Measurements from ENCODE around the gene SPHK2. TPM values are rescaled to one million over a fixed set of nuclear protein-coding genes. Genes with fewer than 3 reads are reported as not detected.

The SPHK2 gene, protein sequence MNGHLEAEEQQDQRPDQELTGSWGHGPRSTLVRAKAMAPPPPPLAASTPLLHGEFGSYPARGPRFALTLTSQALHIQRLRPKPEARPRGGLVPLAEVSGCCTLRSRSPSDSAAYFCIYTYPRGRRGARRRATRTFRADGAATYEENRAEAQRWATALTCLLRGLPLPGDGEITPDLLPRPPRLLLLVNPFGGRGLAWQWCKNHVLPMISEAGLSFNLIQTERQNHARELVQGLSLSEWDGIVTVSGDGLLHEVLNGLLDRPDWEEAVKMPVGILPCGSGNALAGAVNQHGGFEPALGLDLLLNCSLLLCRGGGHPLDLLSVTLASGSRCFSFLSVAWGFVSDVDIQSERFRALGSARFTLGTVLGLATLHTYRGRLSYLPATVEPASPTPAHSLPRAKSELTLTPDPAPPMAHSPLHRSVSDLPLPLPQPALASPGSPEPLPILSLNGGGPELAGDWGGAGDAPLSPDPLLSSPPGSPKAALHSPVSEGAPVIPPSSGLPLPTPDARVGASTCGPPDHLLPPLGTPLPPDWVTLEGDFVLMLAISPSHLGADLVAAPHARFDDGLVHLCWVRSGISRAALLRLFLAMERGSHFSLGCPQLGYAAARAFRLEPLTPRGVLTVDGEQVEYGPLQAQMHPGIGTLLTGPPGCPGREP
- total RNA-seq: 10 to 100 TPM in 3 of 4 donors, 1 to 10 TPM in 1; 7.2 to 17.9 (median 13.7) TPM

GRCh38 chr19:48618916-48619691, at the start of gene SPHK2, which contains the start of gene RPL18:
SPHK2 (plus strand) TSS chr19:48619506; CDS start chr19:48620515, 1,009 bp downstream.
RPL18 (minus strand) TSS chr19:48619178; CDS start chr19:48619143, 35 bp downstream.
- H3K27ac ChIP-seq: peak within 1 kb of the TSS; percentile 89 to 98 (median 92)
- ATAC-seq: peak; percentile 93
- H3K36me3 ChIP-seq: peaks cover 0 to 47% of the 10 kb centered on the region in 2 donors
- TF ChIP-seq POLR2A (IDR thresholded peaks at IDR 0.05) (peak; percentile 89 to 94), EP300 (IDR thresholded peaks at IDR 0.05) (no peak), POLR2AphosphoS5 (IDR thresholded peaks at IDR 0.05) (peak; percentile 97)
- TF ChIP-seq, protein P1, sequence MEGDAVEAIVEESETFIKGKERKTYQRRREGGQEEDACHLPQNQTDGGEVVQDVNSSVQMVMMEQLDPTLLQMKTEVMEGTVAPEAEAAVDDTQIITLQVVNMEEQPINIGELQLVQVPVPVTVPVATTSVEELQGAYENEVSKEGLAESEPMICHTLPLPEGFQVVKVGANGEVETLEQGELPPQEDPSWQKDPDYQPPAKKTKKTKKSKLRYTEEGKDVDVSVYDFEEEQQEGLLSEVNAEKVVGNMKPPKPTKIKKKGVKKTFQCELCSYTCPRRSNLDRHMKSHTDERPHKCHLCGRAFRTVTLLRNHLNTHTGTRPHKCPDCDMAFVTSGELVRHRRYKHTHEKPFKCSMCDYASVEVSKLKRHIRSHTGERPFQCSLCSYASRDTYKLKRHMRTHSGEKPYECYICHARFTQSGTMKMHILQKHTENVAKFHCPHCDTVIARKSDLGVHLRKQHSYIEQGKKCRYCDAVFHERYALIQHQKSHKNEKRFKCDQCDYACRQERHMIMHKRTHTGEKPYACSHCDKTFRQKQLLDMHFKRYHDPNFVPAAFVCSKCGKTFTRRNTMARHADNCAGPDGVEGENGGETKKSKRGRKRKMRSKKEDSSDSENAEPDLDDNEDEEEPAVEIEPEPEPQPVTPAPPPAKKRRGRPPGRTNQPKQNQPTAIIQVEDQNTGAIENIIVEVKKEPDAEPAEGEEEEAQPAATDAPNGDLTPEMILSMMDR (IDR thresholded peaks at IDR 0.05): no peak
- H3K4me1 ChIP-seq: peaks cover 2 to 87% (median 24%) of the 10 kb centered on the region in 3 donors
- no peaks in the 10 kb centered on the region for H3K9me3 ChIP-seq
- H3K27me3 ChIP-seq: no peaks in the 10 kb centered on the region
- WGBS, 2 donors (ENCODE audit: low coverage in 1 of 2): no CpG with 5 or more reads among the region's 69 CpGs
- peak within 1 kb of the TSS; percentile 64 to 85 for H3K4me3 ChIP-seq

DNA sequence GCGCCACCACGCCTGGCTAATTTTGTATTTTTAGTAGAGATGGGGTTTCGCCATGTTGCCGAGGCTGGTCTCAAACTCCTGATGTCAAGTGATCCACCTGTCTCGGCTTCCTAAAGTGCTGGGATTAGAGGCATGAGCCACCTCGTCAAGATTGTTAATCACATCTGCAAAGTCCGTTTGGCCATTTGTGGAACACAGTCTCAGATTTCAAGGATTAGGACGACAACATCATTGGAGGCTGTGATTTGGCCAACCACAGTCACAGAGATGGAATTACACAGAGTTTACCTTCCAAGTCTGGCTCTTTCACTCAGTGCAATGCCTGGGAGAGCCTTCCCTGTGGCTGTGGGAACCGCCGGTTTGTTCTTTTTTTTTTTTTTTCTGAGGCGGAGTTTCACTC, 49.5 kb upstream of the SPHK2 start:
- ATAC-seq: no peak
- no peaks in the 10 kb centered on the region for H3K27me3 ChIP-seq
- TF ChIP-seq, protein P1 (IDR thresholded peaks at IDR 0.05): no peak
- no peak for TF ChIP-seq POLR2A (IDR thresholded peaks at IDR 0.05)
- peak; percentile 26 for TF ChIP-seq POLR2AphosphoS5 (IDR thresholded peaks at IDR 0.05)
- H3K27ac ChIP-seq: no peak overlapping the region
- no peaks in the 10 kb centered on the region for H3K36me3 ChIP-seq
- H3K4me1 ChIP-seq: peaks cover 0 to 18% (median 10%) of the 10 kb centered on the region in 3 donors
- H3K4me3 ChIP-seq: no peak overlapping the region
- WGBS, 2 donors (ENCODE audit: low coverage in 1 of 2): 31 to 41% methylated on average over 4 to 8 of the region's 11 CpGs
- no peaks in the 10 kb centered on the region for H3K9me3 ChIP-seq

GRCh38 chr19:48571378-48572162, 47.7 kb upstream of the SPHK2 start:
- Histone ChIP-seq H3K4me3 (no peak overlapping the region), H3K27ac (no peak overlapping the region), H3K4me1 (peaks cover 0 to 18% (median 10%) of the 10 kb centered on the region in 3 donors), H3K36me3 (no peaks in the 10 kb centered on the region), H3K9me3 (no peaks in the 10 kb centered on the region), H3K27me3 (no peaks in the 10 kb centered on the region)
- WGBS, 2 donors (ENCODE audit: low coverage in 1 of 2): 30 to 90% methylated on average over 2 to 3 of the region's 5 CpGs
- ATAC-seq: no peak
- TF ChIP-seq, protein P1 (IDR thresholded peaks at IDR 0.05): no peak

DNA sequence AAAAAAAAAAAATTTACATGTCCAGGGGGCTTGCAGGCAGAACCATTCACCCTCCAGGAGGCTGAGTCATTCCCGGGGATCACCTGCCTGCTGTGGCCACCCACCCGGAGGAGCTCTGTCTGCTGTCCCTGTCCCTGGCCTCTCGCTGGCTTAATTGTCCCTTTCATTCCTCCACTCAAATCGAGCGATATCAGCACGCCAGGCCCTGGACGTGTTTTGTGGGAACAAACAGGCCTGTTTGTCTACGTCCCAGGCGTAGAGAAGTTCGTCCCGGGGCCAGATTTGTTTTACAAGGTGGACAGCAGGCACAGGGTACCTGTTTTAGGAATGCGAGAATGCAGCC, 46.2 kb upstream of the SPHK2 start:
- no peak for ATAC-seq
- TF ChIP-seq EP300 (IDR thresholded peaks at IDR 0.05): no peak
- no peak for TF ChIP-seq POLR2A (IDR thresholded peaks at IDR 0.05)
- TF ChIP-seq, protein P1 (IDR thresholded peaks at IDR 0.05): no peak
- no peak for TF ChIP-seq POLR2AphosphoS5 (IDR thresholded peaks at IDR 0.05)
- no peak overlapping the region for H3K27ac ChIP-seq

More for the DNA sequence above, 46.2 kb upstream of the SPHK2 start:
- H3K36me3 ChIP-seq: no peaks in the 10 kb centered on the region
- no peak overlapping the region for H3K4me3 ChIP-seq
- peaks cover 0 to 9% (median 5%) of the 10 kb centered on the region in 3 donors for H3K4me1 ChIP-seq
- no peaks in the 10 kb centered on the region for H3K27me3 ChIP-seq
- 64 to 80% methylated on average over 1 to 9 of the region's 12 CpGs for WGBS, 2 donors (ENCODE audit: low coverage in 1 of 2)
- no peaks in the 10 kb centered on the region for H3K9me3 ChIP-seq

All from gastroesophageal sphincter (tissue), 4 donors.